ENCODE measurements around the gene IFNA14. TPM values are rescaled to one million over a fixed set of nuclear protein-coding genes. Genes with fewer than 3 reads are reported as not detected.

IFNA14 gene
- total RNA-seq, 1 experiment from 2014 or later = not detected

DNA sequence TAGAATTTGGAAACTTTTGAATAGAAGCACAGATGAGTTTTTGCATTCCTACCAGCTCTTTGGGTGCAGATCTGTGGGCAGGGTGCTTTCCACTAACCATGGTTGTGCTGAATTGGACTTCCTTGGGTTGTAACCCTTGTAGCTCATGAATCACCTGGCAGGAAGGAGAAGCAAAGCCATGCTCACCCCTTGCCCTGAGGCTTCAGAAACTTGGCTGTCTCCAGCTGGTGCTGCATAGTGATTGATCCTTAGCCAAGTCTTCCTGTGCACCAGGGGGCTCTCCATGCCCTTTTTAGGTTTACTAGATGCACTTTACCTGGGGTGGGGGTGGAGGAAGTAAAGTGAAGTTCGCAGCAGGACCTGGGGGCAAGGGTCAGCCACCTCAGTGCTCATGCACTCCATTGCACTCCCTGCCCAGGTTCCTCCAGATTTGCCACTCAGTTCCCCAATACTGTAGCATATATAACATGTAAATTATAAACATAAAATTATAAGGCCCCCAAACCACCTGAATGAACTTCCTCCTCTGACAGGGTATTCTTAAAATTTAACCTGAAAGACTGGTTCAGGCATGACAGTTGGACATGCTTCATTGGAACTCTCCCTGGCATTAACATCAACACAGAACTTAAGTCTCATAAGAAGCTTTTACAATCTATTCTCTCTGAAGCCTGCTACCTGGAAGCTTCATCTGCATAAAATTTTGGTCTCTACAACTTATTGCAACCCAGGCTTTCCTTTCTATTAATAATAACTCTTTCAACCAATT lies 25.8 kb upstream of the IFNA14 start:
- Mint-ChIP-seq H3K9me3 (ENCODE audit: low read depth, unreplicated experiment) (no peaks in the 10 kb centered on the region), H3K27me3 (ENCODE audit: unreplicated experiment) (peaks cover 13% of the 10 kb centered on the region), H3K27ac (ENCODE audit: unreplicated experiment) (no peak overlapping the region), H3K4me1 (ENCODE audit: low read depth, unreplicated experiment) (no peaks in the 10 kb centered on the region), H3K4me3 (ENCODE audit: low read depth, unreplicated experiment) (no peak overlapping the region), H3K36me3 (ENCODE audit: insufficient read depth, unreplicated experiment) (no peaks in the 10 kb centered on the region)
- BruUV-seq (replicated peaks) = no TSS peak
- TF ChIP-seq, protein P1, sequence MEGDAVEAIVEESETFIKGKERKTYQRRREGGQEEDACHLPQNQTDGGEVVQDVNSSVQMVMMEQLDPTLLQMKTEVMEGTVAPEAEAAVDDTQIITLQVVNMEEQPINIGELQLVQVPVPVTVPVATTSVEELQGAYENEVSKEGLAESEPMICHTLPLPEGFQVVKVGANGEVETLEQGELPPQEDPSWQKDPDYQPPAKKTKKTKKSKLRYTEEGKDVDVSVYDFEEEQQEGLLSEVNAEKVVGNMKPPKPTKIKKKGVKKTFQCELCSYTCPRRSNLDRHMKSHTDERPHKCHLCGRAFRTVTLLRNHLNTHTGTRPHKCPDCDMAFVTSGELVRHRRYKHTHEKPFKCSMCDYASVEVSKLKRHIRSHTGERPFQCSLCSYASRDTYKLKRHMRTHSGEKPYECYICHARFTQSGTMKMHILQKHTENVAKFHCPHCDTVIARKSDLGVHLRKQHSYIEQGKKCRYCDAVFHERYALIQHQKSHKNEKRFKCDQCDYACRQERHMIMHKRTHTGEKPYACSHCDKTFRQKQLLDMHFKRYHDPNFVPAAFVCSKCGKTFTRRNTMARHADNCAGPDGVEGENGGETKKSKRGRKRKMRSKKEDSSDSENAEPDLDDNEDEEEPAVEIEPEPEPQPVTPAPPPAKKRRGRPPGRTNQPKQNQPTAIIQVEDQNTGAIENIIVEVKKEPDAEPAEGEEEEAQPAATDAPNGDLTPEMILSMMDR (IDR thresholded peaks at IDR 0.05; ENCODE audit: unreplicated experiment) = no peak
- CTCF ChIA-PET = no interaction called here
- DNase-seq = no peak
- intact Hi-C loops (cut with micrococcal nuclease; ENCODE audit: unreplicated experiment) = no loop called here

DNA sequence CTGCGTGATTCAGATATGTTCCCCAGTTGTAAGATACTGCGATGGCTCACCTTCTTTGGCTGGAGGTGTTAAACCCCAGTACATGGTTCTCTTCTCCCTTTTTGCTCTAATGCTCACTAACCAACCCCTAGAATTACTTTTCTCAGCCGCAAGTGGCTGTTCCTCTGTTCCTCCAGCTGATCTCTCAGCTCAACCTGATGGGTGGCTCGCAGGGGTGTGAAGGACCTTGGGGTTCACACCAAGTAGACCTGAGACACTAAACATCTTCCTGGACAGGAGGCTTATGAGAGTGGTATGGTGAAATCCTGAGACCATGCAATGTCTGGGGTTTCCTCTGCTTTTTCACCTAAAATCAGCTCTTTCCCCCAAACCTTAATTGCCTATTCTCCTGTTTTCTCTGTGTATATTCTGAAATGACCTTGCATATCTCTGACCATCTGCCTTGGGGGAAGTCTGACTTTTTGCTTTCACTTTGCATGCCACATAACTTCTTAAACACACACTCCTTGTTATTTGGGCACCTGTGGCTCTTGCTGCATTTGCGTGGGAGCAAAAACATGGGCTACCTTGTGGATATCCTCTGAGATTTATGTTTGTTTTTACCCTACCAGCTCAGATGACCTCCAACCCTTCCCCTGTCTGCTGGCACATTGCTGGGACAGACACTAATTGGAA lies 15.9 kb upstream of the IFNA14 start:
- no TSS peak for BruUV-seq (replicated peaks)
- TF ChIP-seq, protein P1 (IDR thresholded peaks at IDR 0.05; ENCODE audit: unreplicated experiment) = no peak
- H3K36me3 Mint-ChIP-seq (ENCODE audit: insufficient read depth, unreplicated experiment) = no peaks in the 10 kb centered on the region
- CTCF ChIA-PET = no interaction called here
- H3K4me3 Mint-ChIP-seq (ENCODE audit: low read depth, unreplicated experiment) = no peak overlapping the region
- peaks cover 16% of the 10 kb centered on the region for H3K4me1 Mint-ChIP-seq (ENCODE audit: low read depth, unreplicated experiment)
- no peak for DNase-seq
- peaks cover 11% of the 10 kb centered on the region for H3K27me3 Mint-ChIP-seq (ENCODE audit: unreplicated experiment)
- H3K27ac Mint-ChIP-seq (ENCODE audit: unreplicated experiment) = no peak overlapping the region
- no peaks in the 10 kb centered on the region for H3K9me3 Mint-ChIP-seq (ENCODE audit: low read depth, unreplicated experiment)
- intact Hi-C loops (cut with micrococcal nuclease; ENCODE audit: unreplicated experiment) = no loop called here

DNA sequence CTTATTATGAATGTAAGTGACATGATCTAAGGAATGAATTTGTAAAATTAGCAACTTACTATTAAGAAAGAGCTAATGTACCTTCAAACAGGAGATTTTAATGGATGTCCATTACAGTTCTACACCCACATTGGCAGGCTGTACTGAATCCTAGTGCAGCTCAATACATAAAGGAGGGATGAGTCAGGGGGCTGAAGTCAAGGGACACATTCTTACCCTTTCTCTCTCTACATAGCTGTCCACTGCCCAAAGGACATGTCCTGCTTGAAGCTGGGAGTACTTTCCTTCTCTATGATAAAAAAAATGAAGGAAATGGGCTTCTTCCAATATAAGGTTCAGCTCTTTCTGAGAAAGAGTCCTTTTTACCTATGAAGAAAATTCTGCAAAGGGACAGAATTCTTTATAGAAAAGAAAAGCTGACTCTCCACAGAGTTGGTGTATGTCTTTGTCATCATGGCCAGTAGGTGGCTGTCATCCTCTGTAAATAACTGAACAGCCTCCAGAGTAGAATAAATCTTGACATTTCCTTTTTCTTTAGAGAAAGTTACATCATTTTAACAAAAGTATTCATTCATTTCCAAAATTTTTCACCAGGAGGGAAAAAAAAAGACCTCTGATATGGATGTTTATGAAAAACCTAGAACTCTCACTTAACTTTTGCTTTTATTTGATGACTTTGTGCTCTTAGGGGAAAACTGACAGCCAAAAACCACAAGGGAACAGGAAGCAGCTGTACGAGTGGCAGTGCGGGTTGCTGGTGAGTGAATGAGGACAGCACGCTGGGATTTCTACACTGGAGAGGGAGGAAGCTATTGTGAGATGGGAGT lies 13.1 kb upstream of the IFNA14 start:
- Mint-ChIP-seq H3K36me3 (ENCODE audit: insufficient read depth, unreplicated experiment) (no peaks in the 10 kb centered on the region), H3K27me3 (ENCODE audit: unreplicated experiment) (peaks cover 11% of the 10 kb centered on the region), H3K4me3 (ENCODE audit: low read depth, unreplicated experiment) (no peak overlapping the region), H3K4me1 (ENCODE audit: low read depth, unreplicated experiment) (peaks cover 16% of the 10 kb centered on the region), H3K9me3 (ENCODE audit: low read depth, unreplicated experiment) (no peaks in the 10 kb centered on the region), H3K27ac (ENCODE audit: unreplicated experiment) (no peak overlapping the region)
- peak; percentile 21 for DNase-seq
- intact Hi-C loops (cut with micrococcal nuclease; ENCODE audit: unreplicated experiment) = loop anchor here (2.0 to 5.0 kb wide), 2 partner anchors 54 to 142 kb away; partner anchors contain the start of gene IFNA5
- TF ChIP-seq, protein P1 (IDR thresholded peaks at IDR 0.05; ENCODE audit: unreplicated experiment) = peak; percentile 33
- CTCF ChIA-PET = interaction anchor here (0.7 to 2.2 kb wide), 8 partner anchors 10 to 202 kb away, joined by 3 to 16 read pairs (median 5); no protein-coding TSS in a partner anchor
- BruUV-seq (replicated peaks) = no TSS peak

DNA sequence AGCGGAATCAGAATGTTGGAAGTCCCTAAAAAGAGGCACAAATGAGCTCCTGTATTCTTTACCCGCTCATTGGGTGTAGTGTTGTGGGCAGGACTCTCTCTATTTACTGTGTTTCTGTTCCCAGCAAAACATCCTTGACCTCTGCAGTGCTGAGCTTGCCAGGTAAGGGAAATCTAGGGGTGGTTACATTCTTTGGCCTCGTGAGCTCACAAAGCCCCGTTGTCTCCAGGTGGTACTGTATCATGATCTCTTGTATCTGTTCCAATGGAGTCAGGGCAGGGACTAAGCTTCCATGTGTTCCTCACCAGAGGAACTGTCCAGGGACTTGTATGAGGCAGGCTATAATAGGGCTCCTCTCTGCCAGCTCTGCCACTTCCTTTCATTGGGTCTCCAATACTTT lies 11.8 kb upstream of the IFNA14 start:
- no TSS peak for BruUV-seq (replicated peaks)
- TF ChIP-seq, protein P1 (IDR thresholded peaks at IDR 0.05; ENCODE audit: unreplicated experiment) = no peak
- intact Hi-C loops (cut with micrococcal nuclease; ENCODE audit: unreplicated experiment) = loop anchor here (2.0 to 5.0 kb wide), 3 partner anchors 56 to 537 kb away; partner anchors contain the start of gene IFNA5
- Mint-ChIP-seq H3K27me3 (ENCODE audit: unreplicated experiment) (peaks cover 7% of the 10 kb centered on the region), H3K4me3 (ENCODE audit: low read depth, unreplicated experiment) (no peak overlapping the region), H3K9me3 (ENCODE audit: low read depth, unreplicated experiment) (no peaks in the 10 kb centered on the region), H3K27ac (ENCODE audit: unreplicated experiment) (no peak overlapping the region), H3K36me3 (ENCODE audit: insufficient read depth, unreplicated experiment) (no peaks in the 10 kb centered on the region), H3K4me1 (ENCODE audit: low read depth, unreplicated experiment) (peaks cover 16% of the 10 kb centered on the region)
- CTCF ChIA-PET = interaction anchor here (0.6 to 2.2 kb wide), 4 partner anchors 11 to 519 kb away, joined by 3 to 7 read pairs (median 4); no protein-coding TSS in a partner anchor
- no peak for DNase-seq

Data from Calu3 (cell line).